Measurements from ENCODE around the gene TANGO6. TPM values are rescaled to one million over a fixed set of nuclear protein-coding genes. Genes with fewer than 3 reads are reported as not detected.

The TANGO6 gene
- total RNA-seq, 2 experiments from 2014 or later, result 17.1 to 18.1 TPM

- DNase-seq (no peak), ATAC-seq (ENCODE audit: poor library complexity) (no peak)
- TF ChIP-seq CTCF (IDR thresholded peaks at IDR 0.05), result no peak
- Histone ChIP-seq H3K27me3 (ENCODE audit: control insufficient read depth in 1 of 2, insufficient read depth in 2 of 2, low read length in 2 of 2) (peaks cover 0 to 4% of the 10 kb centered on the region in 2 experiments), H3K9me3 (ENCODE audit: control insufficient read depth in 1 of 2, insufficient read depth in 1 of 2, low read length in 2 of 2) (no peaks in the 10 kb centered on the region), H3K4me1 (ENCODE audit: insufficient read depth, low read length) (peaks cover 5% of the 10 kb centered on the region), H3K4me3 (ENCODE audit: low read length) (no peak overlapping the region), H3K27ac (ENCODE audit: low read depth in 1 of 2, low read length in 2 of 2) (no peak overlapping the region), H3K36me3 (ENCODE audit: insufficient read depth, low read length) (peaks cover 61% of the 10 kb centered on the region)
- Mint-ChIP-seq H3K4me1 (ENCODE audit: low read depth) (no peaks in the 10 kb centered on the region), H3K9me3 (no peaks in the 10 kb centered on the region), H3K36me3 (ENCODE audit: low read depth) (peaks cover 86% of the 10 kb centered on the region), H3K27me3 (no peaks in the 10 kb centered on the region), H3K4me3 (no peak overlapping the region), H3K27ac (no peak overlapping the region)
- intact Hi-C loops (cut with DNase I, micrococcal nuclease), result no loop called here
- POLR2A ChIA-PET, result no interaction called here
- CTCF ChIA-PET, result no interaction called here
These were observed 272.5 kb downstream of the TANGO6 start for GRCh38 chr16:69115837-69116236.

- intact Hi-C loops (cut with DNase I, micrococcal nuclease), result no loop called here
- Mint-ChIP-seq H3K36me3 (ENCODE audit: low read depth) (peaks cover 90% of the 10 kb centered on the region), H3K4me1 (ENCODE audit: low read depth) (peaks cover 4% of the 10 kb centered on the region), H3K27ac (no peak overlapping the region), H3K4me3 (no peak overlapping the region), H3K9me3 (no peaks in the 10 kb centered on the region), H3K27me3 (no peaks in the 10 kb centered on the region)
- ChIA-PET POLR2A (no interaction called here), CTCF (no interaction called here)
- peaks cover 5% of the 10 kb centered on the region for H3K4me1 ChIP-seq (ENCODE audit: insufficient read depth, low read length)
- TF ChIP-seq CTCF (IDR thresholded peaks at IDR 0.05), result no peak
- H3K27ac ChIP-seq (ENCODE audit: low read depth in 1 of 2, low read length in 2 of 2), result no peak overlapping the region
- H3K4me3 ChIP-seq (ENCODE audit: low read length), result no peak overlapping the region
- ATAC-seq (ENCODE audit: poor library complexity) (no peak), DNase-seq (no peak)
- H3K36me3 ChIP-seq (ENCODE audit: insufficient read depth, low read length), result peaks cover 66% of the 10 kb centered on the region
- peaks cover 0 to 2% of the 10 kb centered on the region in 2 experiments for H3K27me3 ChIP-seq (ENCODE audit: control insufficient read depth in 1 of 2, insufficient read depth in 2 of 2, low read length in 2 of 2)
- no peaks in the 10 kb centered on the region for H3K9me3 ChIP-seq (ENCODE audit: control insufficient read depth in 1 of 2, insufficient read depth in 1 of 2, low read length in 2 of 2)
These were observed 273.0 kb downstream of the TANGO6 start for GRCh38 chr16:69116256-69116875.

- DNase-seq, result no peak
- intact Hi-C loops (cut with DNase I, micrococcal nuclease), result no loop called here
- CTCF ChIA-PET, result interaction anchor here (0.7 kb wide), 1 partner anchor 23 kb away, joined by 3 read pairs; no protein-coding TSS in a partner anchor
- Mint-ChIP-seq H3K4me3 (no peak overlapping the region), H3K9me3 (no peaks in the 10 kb centered on the region), H3K4me1 (ENCODE audit: low read depth) (peaks cover 4% of the 10 kb centered on the region), H3K27ac (no peak overlapping the region), H3K36me3 (ENCODE audit: low read depth) (peaks cover 90% of the 10 kb centered on the region), H3K27me3 (no peaks in the 10 kb centered on the region)
- POLR2A ChIA-PET, result no interaction called here
- H3K27ac ChIP-seq (ENCODE audit: low read depth in 1 of 2, low read length in 2 of 2), result no peak overlapping the region
- peaks cover 5% of the 10 kb centered on the region for H3K4me1 ChIP-seq (ENCODE audit: insufficient read depth, low read length)
- no peak for ATAC-seq (ENCODE audit: poor library complexity)
- no peaks in the 10 kb centered on the region for H3K27me3 ChIP-seq (ENCODE audit: control insufficient read depth in 1 of 2, insufficient read depth in 2 of 2, low read length in 2 of 2)
- no peaks in the 10 kb centered on the region for H3K9me3 ChIP-seq (ENCODE audit: control insufficient read depth in 1 of 2, insufficient read depth in 1 of 2, low read length in 2 of 2)
- no peak overlapping the region for H3K4me3 ChIP-seq (ENCODE audit: low read length)
- TF ChIP-seq CTCF (IDR thresholded peaks at IDR 0.05), result no peak
- peaks cover 67% of the 10 kb centered on the region for H3K36me3 ChIP-seq (ENCODE audit: insufficient read depth, low read length)
These were observed 273.6 kb downstream of the TANGO6 start for GRCh38 chr16:69116906-69117305.
